B cell (primary cell): ENCODE measurements around the gene SPATA21. TPM values are rescaled to one million over a fixed set of nuclear protein-coding genes. Genes with fewer than 3 reads are reported as not detected.
"Not testable (repeated sequence)": the region's sequence is repeated elsewhere in the genome, so short reads cannot be mapped to it uniquely, and the experiment has no call there.

Experiments used
- ATAC-seq: fragments of 200-7000 bp; cut with Tn5 transposase; one replicate; pipeline ENCODE4 v1.10.0; 2021; ENCODE audit warnings: low read depth, mild to moderate bottlenecking, moderate number of reproducible peaks, moderate library complexity
- CTCF ChIA-PET: fragments of 350-600 bp; sonication (Branson Sonifier 250); formaldehyde crosslinking; loops from one replicate; lab custom pipeline; 2021; ENCODE audit warnings: antibody characterized with exemption, inconsistent platforms; lab: Charles Lee
- POLR2A ChIA-PET: fragments of 350-600 bp; sonication (Branson Sonifier 250); formaldehyde crosslinking; loops from one replicate; lab custom pipeline; 2021; ENCODE audit warnings: antibody characterized with exemption; lab: Charles Lee
- DNase-seq: peaks from one replicate; pipeline ENCODE4 v3.0.0; 2013
- H2AFZ ChIP-seq: 2 replicates; pipeline ENCODE4 v1.6.1; 2012; ENCODE audit warnings: mild to moderate bottlenecking, low read depth, low read length; ENCODE audit not compliant: insufficient read depth, poor library complexity, severe bottlenecking
- H3K27ac ChIP-seq, 2 donors: 1 replicate in 1 of 2; 2 replicates in 1 of 2; pipeline ENCODE4 v1.5.1; 2012 to 2013; ENCODE audit warnings: low read length in 2 of 2, mild to moderate bottlenecking in 2 of 2, moderate library complexity in 1 of 2
- H3K27me3 ChIP-seq, 4 experiments: fragments of 200-600 bp in 1 of 4; sonication (generic) in 1 of 4; replicated peaks in 1 of 4; 1 replicate in 2 of 4; 2 replicates in 2 of 4; pipeline versions ENCODE4 v1.6.1 to v1.7.0; 2013 to 2016; ENCODE audit warnings: low read length in 3 of 4, mild to moderate bottlenecking in 2 of 4, mixed read lengths in 1 of 4, moderate library complexity in 1 of 4; ENCODE audit not compliant: insufficient read depth in 4 of 4, control insufficient read depth in 3 of 4; ENCODE audit errors: control extremely low read depth in 1 of 4
- H3K36me3 ChIP-seq, 2 experiments: replicated peaks in 1 of 2; 1 replicate in 1 of 2; 2 replicates in 1 of 2; pipeline versions ENCODE4 v1.6.1 to v1.7.1; 2013; ENCODE audit warnings: low read length in 1 of 2; ENCODE audit not compliant: insufficient read depth in 2 of 2, control insufficient read depth in 1 of 2; ENCODE audit errors: control extremely low read depth in 1 of 2, extremely low read depth in 1 of 2
- H3K4me1 ChIP-seq, 2 donors: fragments of 200-600 bp in 1 of 2; sonication (generic) in 1 of 2; 1 replicate in 1 of 2; 2 replicates in 1 of 2; pipeline versions ENCODE4 v1.5.1 to v1.6.1; 2013 to 2017; ENCODE audit warnings: low read length in 2 of 2; ENCODE audit not compliant: control insufficient read depth in 2 of 2, insufficient read depth in 2 of 2
- H3K4me2 ChIP-seq: replicated peaks from 2 replicates; pipeline ENCODE3; 2012; ENCODE audit warnings: mild to moderate bottlenecking, low read depth, low read length; ENCODE audit not compliant: poor library complexity, severe bottlenecking
- H3K4me3 ChIP-seq, 5 experiments: fragments of 200-600 bp in 1 of 5; sonication (generic) in 1 of 5; 1 replicate in 3 of 5; 2 replicates in 2 of 5; pipeline versions ENCODE4 v1.5.1 to v1.7.0; 2011 to 2016; ENCODE audit warnings: low read length in 4 of 5, mild to moderate bottlenecking in 4 of 5, low read depth in 2 of 5, control low read depth in 1 of 5, moderate library complexity in 1 of 5; ENCODE audit not compliant: insufficient read depth in 1 of 5; ENCODE audit errors: control extremely low read depth in 1 of 5, extremely low read depth in 1 of 5
- H3K79me2 ChIP-seq: fragments of 200-600 bp; sonication (generic); one replicate; pipeline ENCODE4 v1.6.0; 2016; ENCODE audit warnings: low read length; ENCODE audit not compliant: control insufficient read depth, insufficient read depth
- H3K9ac ChIP-seq: fragments of 200-600 bp; sonication (generic); 2 replicates; pipeline ENCODE4 v1.6.1; 2017; ENCODE audit warnings: mild to moderate bottlenecking, low read length, moderate library complexity
- H3K9me3 ChIP-seq, 3 donors: one replicate each; pipeline versions ENCODE4 v1.6.1 to v1.7.1; 2013; ENCODE audit warnings: low read length in 2 of 3; ENCODE audit not compliant: control insufficient read depth in 2 of 3, insufficient read depth in 1 of 3; ENCODE audit errors: control extremely low read depth in 1 of 3
- H4K20me1 ChIP-seq: 2 replicates; pipeline ENCODE4 v1.6.0; 2012; ENCODE audit warnings: mild to moderate bottlenecking, low read length; ENCODE audit not compliant: insufficient read depth, control insufficient read depth, poor library complexity, severe bottlenecking
- H3K27ac Mint-ChIP-seq: one replicate; pipeline ENCODE4 v1.8.0; 2021; ENCODE audit warnings: mixed read lengths
- H3K27me3 Mint-ChIP-seq: one replicate; pipeline ENCODE4 v1.8.0; 2021; ENCODE audit warnings: mixed read lengths
- H3K4me1 Mint-ChIP-seq: one replicate; pipeline ENCODE4 v1.8.0; 2021; ENCODE audit warnings: mixed read lengths
- H3K4me3 Mint-ChIP-seq: one replicate; pipeline ENCODE4 v1.8.0; 2021; ENCODE audit warnings: mixed read lengths
- H3K9me3 Mint-ChIP-seq: one replicate; pipeline ENCODE4 v1.8.0; 2022; ENCODE audit warnings: mixed read lengths; ENCODE audit not compliant: insufficient read depth
- CTCF ChIP-seq: fragments of 200-600 bp; IDR thresholded peaks from one replicate; pipeline ENCODE4 v1.8.0; 2022; ENCODE audit warnings: antibody characterized with exemption, mild to moderate bottlenecking
- EZH2 ChIP-seq: IDR thresholded peaks from 2 replicates; pipeline ENCODE4 v1.6.1; 2012; ENCODE audit warnings: borderline replicate concordance, low read depth, mild to moderate bottlenecking, moderate library complexity, low read length; ENCODE audit not compliant: insufficient read depth, poor library complexity, severe bottlenecking
- WGBS: methylation state at CpG from one replicate; pipeline ENCODE4 v1.1.5; 2013; ENCODE audit warnings: missing lambda C conversion rate; ENCODE audit not compliant: insufficient coverage; 5-methylcytosine and 5-hydroxymethylcytosine counted together
- intact Hi-C: fragments of 100-400 bp; cut with micrococcal nuclease; formaldehyde crosslinking; loops from one replicate; pipeline ENCODE4 v1.10.0; 2022
- polyA plus RNA-seq: library from polyadenylated mRNA; depleted of rRNA; stranded (reverse); fragments of >200 nt; gene quantifications from 2 replicates; pipeline ENCODE4 v1.2.3, GENCODE V29; 2012
- total RNA-seq, 2 donors: library from RNA; stranded (reverse); fragments of 120-200 nt in 1 of 2; gene quantifications; 1 replicate in 1 of 2; 2 replicates in 1 of 2; pipeline versions ENCODE4 v1.2.3 to v1.2.4, GENCODE V29; 2013 to 2022

The SPATA21 gene
- total and polyA plus RNA-seq, 2 donors (not counting 1 experiment from before 2014, with no cell fraction given): 0.01 TPM; not detected in 1

GRCh38 chr1:16483146-16483545, 45.9 kb upstream of the SPATA21 start:
- H3K4me1 ChIP-seq, H3K4me3 Mint-ChIP-seq, ATAC-seq, H2AFZ ChIP-seq, H3K9me3 ChIP-seq, DNase-seq, H3K4me1 Mint-ChIP-seq, H3K4me2 ChIP-seq, H3K9ac ChIP-seq, H3K27me3 ChIP-seq, CTCF ChIA-PET, POLR2A ChIA-PET, H3K27me3 Mint-ChIP-seq, H4K20me1 ChIP-seq, H3K9me3 Mint-ChIP-seq, intact Hi-C loops, H3K4me3 ChIP-seq, H3K27ac ChIP-seq, H3K79me2 ChIP-seq, H3K27ac Mint-ChIP-seq: not testable (repeated sequence)
- peaks cover 0 to 15% of the 10 kb centered on the region in 2 experiments for H3K36me3 ChIP-seq
- WGBS: 98% methylated on average over 25 of the region's 26 CpGs

- CTCF ChIA-PET: no interaction called here
- no peaks in the 10 kb centered on the region for H3K9me3 Mint-ChIP-seq
Observed at GRCh38 chr1:16478091-16478490, 40.9 kb upstream of the SPATA21 start.

GRCh38 chr1:16475771-16476770, 38.8 kb upstream of the SPATA21 start:
- H3K27ac Mint-ChIP-seq, H3K4me3 Mint-ChIP-seq, H3K4me1 ChIP-seq, H3K79me2 ChIP-seq, H4K20me1 ChIP-seq, intact Hi-C loops, H3K4me2 ChIP-seq, H3K4me1 Mint-ChIP-seq, H3K27me3 Mint-ChIP-seq, H2AFZ ChIP-seq, H3K27me3 ChIP-seq, POLR2A ChIA-PET, H3K9me3 ChIP-seq, H3K4me3 ChIP-seq, H3K27ac ChIP-seq, DNase-seq, ATAC-seq, H3K9ac ChIP-seq, H3K9me3 Mint-ChIP-seq: not testable (repeated sequence)
- WGBS: 97% methylated on average over 17 of the region's 29 CpGs
- peaks cover 0 to 35% of the 10 kb centered on the region in 2 experiments for H3K36me3 ChIP-seq
- CTCF ChIA-PET: interaction anchor here (0.5 kb wide), 1 partner anchor 159 kb away, joined by 4 read pairs; no protein-coding TSS in a partner anchor

More at GRCh38 chr1:16478091-16478490, 40.9 kb upstream of the SPATA21 start:
- no peaks in the 10 kb centered on the region for H3K27me3 Mint-ChIP-seq
- ATAC-seq (no peak), DNase-seq (no peak)
- Histone ChIP-seq H3K4me2 (no peak overlapping the region), H3K27me3 (no peaks in the 10 kb centered on the region), H3K79me2 (no peaks in the 10 kb centered on the region), H3K27ac (no peak overlapping the region), H3K4me3 (no peak overlapping the region), H3K4me1 (no peaks in the 10 kb centered on the region), H2AFZ (no peak overlapping the region), H4K20me1 (no peaks in the 10 kb centered on the region), H3K9ac (no peak overlapping the region), H3K36me3 (peaks cover 0 to 33% of the 10 kb centered on the region in 2 experiments), H3K9me3 (no peaks in the 10 kb centered on the region)
- 92% methylated on average over 9 of the region's 12 CpGs for WGBS
- H3K27ac Mint-ChIP-seq: no peak overlapping the region
- TF ChIP-seq EZH2 (no peak), CTCF (no peak)
- no peak overlapping the region for H3K4me3 Mint-ChIP-seq
- POLR2A ChIA-PET: no interaction called here
- intact Hi-C loops: no loop called here
- H3K4me1 Mint-ChIP-seq: no peaks in the 10 kb centered on the region
